Measurements from ENCODE around the gene IGSF22. TPM values are rescaled to one million over a fixed set of nuclear protein-coding genes. Genes with fewer than 3 reads are reported as not detected.

Gene IGSF22
- total and polyA plus RNA-seq, 2 of the 13 experiments (the other 11 are each of a cell fraction or from before 2014, with no cell fraction given) = not detected

DNA sequence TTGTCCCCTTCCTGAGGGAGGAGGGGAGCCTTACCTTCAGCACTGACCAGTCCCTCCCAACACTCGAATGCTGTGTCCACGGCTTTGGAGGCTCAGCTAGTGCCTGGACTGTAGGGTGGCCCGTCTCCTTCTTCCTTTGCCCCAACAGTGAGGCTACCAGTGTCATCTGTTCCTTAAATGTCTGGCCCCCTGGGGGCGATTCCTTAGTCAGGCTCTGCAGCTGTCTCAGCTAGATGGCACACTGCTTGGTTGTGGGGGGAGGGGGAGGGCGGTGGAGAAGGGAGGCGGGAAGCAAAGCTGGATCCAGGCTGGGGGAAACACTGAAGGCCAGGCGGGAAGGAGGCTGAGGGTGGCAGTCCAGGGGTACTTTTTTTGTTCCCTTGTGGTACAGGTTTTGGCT is at the start of gene IGSF22 (continued):
- TF ChIP-seq CREB1 (IDR thresholded peaks at IDR 0.05) (no peak), CREB1 (CRISPR knock-in tag; IDR thresholded peaks at IDR 0.05) (no peak)
- TF ChIP-seq, protein P1, sequence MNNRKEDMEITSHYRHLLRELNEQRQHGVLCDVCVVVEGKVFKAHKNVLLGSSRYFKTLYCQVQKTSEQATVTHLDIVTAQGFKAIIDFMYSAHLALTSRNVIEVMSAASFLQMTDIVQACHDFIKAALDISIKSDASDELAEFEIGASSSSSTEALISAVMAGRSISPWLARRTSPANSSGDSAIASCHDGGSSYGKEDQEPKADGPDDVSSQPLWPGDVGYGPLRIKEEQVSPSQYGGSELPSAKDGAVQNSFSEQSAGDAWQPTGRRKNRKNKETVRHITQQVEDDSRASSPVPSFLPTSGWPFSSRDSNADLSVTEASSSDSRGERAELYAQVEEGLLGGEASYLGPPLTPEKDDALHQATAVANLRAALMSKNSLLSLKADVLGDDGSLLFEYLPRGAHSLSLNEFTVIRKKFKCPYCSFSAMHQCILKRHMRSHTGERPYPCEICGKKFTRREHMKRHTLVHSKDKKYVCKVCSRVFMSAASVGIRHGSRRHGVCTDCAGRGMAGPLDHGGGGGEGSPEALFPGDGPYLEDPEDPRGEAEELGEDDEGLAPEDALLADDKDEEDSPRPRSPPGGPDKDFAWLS (CRISPR knock-in tag; IDR thresholded peaks at IDR 0.05; ENCODE audit: borderline replicate concordance) = no peak

DNA sequence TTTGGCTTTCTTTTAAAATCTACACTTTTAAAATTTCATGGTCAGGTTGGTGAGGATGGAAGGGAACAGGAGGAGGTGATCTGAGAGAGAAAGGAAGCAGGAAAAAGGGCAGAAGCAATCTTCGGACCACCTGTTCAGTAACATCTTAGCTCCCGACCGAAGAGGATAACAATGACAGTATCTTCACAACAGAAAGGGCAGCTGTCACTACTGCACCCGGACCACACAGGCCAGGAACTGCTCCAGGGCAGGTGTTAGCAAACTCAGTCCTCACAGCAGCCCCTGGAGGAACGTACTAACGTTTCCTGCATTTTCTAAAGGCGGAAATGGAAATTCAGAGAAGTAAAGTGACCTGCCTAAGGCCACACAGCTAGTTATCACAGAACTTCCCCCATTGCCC is 48.8 kb upstream of the IGSF22 start:
- FAIRE-seq (no peak), DNase-seq (ENCODE audit: low spot score) (no peak), ATAC-seq (no peak)
- peaks cover 5 to 23% of the 10 kb centered on the region in 2 experiments; a peak in 3 of 5 replicates for H3K27me3 ChIP-seq (ENCODE audit: control insufficient read depth in 1 of 2, insufficient read depth in 2 of 2, low read length in 2 of 2)
- no peaks in the 10 kb centered on the region for H3K36me3 ChIP-seq (replicated peaks in 1 of 2; ENCODE audit: control insufficient read depth in 1 of 2, insufficient read depth in 2 of 2, low read length in 2 of 2)
- no TSS peak for BruUV-seq (replicated peaks)
- in situ Hi-C loops (cut with HindIII; ENCODE audit: extremely low pct_ligation_motif_present, low pct_unique_long_range_greater_than_20kb) (no loop called here), intact Hi-C loops (cut with micrococcal nuclease; ENCODE audit: unreplicated experiment) (loop anchor here (1.0 kb wide), 2 partner anchors 28 to 78 kb away; no protein-coding TSS in a partner anchor)
- POLR2A ChIA-PET = no interaction called here
- CTCF ChIA-PET (ENCODE audit: low intra/inter-chr PET ratio, low total read pairs) = interaction anchor here (0.8 kb wide), 1 partner anchor 28 kb away, joined by 4 read pairs; no protein-coding TSS in a partner anchor
- no peak overlapping the region for H3K27ac ChIP-seq (ENCODE audit: extremely low read length, insufficient read depth, low read length)
- H3K9ac ChIP-seq (ENCODE audit: insufficient read depth, low read depth, low read length) = no peak overlapping the region
- peaks cover 5% of the 10 kb centered on the region for H3K4me1 ChIP-seq (ENCODE audit: insufficient read depth, low read length)
- H2AFZ ChIP-seq (ENCODE audit: low read length) = no peak overlapping the region
- 5% methylated on average over 7 of the region's 7 CpGs for WGBS (ENCODE audit: low lambda C conversion rate)
- no peak overlapping the region for H3K4me2 ChIP-seq (ENCODE audit: low read depth, low read length)
- no peaks in the 10 kb centered on the region for H3K79me2 ChIP-seq (ENCODE audit: insufficient read depth, low read length)
- H4K20me1 ChIP-seq (ENCODE audit: insufficient read depth, low read length) = no peaks in the 10 kb centered on the region
- H3K9me3 ChIP-seq (ENCODE audit: low read length) = no peaks in the 10 kb centered on the region
- no peak overlapping the region for H3K4me3 ChIP-seq (replicated peaks in 1 of 3; ENCODE audit: insufficient read depth in 1 of 3, low read depth in 2 of 3, low read length in 3 of 3)
- TF ChIP-seq HOXA7 (CRISPR knock-in tag; IDR thresholded peaks at IDR 0.05) (no peak), HES4 (CRISPR knock-in tag; IDR thresholded peaks at IDR 0.05; ENCODE audit: borderline replicate concordance) (no peak), STAT5B (CRISPR knock-in tag; IDR thresholded peaks at IDR 0.05) (no peak), TOE1 (CRISPR knock-in tag; IDR thresholded peaks at IDR 0.05) (no peak), KDM4B (CRISPR knock-in tag; IDR thresholded peaks at IDR 0.05) (no peak), HIVEP1 (CRISPR knock-in tag; IDR thresholded peaks at IDR 0.05) (no peak)
- TF ChIP-seq, protein P2, sequence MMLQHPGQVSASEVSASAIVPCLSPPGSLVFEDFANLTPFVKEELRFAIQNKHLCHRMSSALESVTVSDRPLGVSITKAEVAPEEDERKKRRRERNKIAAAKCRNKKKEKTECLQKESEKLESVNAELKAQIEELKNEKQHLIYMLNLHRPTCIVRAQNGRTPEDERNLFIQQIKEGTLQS (CRISPR knock-in tag; IDR thresholded peaks at IDR 0.05) = no peak
- TF ChIP-seq, protein P3, sequence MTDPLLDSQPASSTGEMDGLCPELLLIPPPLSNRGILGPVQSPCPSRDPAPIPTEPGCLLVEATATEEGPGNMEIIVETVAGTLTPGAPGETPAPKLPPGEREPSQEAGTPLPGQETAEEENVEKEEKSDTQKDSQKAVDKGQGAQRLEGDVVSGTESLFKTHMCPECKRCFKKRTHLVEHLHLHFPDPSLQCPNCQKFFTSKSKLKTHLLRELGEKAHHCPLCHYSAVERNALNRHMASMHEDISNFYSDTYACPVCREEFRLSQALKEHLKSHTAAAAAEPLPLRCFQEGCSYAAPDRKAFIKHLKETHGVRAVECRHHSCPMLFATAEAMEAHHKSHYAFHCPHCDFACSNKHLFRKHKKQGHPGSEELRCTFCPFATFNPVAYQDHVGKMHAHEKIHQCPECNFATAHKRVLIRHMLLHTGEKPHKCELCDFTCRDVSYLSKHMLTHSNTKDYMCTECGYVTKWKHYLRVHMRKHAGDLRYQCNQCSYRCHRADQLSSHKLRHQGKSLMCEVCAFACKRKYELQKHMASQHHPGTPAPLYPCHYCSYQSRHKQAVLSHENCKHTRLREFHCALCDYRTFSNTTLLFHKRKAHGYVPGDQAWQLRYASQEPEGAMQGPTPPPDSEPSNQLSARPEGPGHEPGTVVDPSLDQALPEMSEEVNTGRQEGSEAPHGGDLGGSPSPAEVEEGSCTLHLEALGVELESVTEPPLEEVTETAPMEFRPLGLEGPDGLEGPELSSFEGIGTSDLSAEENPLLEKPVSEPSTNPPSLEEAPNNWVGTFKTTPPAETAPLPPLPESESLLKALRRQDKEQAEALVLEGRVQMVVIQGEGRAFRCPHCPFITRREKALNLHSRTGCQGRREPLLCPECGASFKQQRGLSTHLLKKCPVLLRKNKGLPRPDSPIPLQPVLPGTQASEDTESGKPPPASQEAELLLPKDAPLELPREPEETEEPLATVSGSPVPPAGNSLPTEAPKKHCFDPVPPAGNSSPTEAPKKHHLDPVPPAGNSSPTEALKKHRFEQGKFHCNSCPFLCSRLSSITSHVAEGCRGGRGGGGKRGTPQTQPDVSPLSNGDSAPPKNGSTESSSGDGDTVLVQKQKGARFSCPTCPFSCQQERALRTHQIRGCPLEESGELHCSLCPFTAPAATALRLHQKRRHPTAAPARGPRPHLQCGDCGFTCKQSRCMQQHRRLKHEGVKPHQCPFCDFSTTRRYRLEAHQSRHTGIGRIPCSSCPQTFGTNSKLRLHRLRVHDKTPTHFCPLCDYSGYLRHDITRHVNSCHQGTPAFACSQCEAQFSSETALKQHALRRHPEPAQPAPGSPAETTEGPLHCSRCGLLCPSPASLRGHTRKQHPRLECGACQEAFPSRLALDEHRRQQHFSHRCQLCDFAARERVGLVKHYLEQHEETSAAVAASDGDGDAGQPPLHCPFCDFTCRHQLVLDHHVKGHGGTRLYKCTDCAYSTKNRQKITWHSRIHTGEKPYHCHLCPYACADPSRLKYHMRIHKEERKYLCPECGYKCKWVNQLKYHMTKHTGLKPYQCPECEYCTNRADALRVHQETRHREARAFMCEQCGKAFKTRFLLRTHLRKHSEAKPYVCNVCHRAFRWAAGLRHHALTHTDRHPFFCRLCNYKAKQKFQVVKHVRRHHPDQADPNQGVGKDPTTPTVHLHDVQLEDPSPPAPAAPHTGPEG (CRISPR knock-in tag; IDR thresholded peaks at IDR 0.05) = no peak

Data from HepG2 (cell line).